Measurements from ENCODE around the gene LRRC49.
A peak's percentile ranks its signal among the peaks of the same experiment; 100 is the strongest.

LRRC49 gene

GRCh38 chr15:71089801-71090200 is 197.2 kb downstream of the LRRC49 start:
- no peak for DNase-seq (ENCODE audit: low spot score)

GRCh38 chr15:71091601-71092000 is 199.0 kb downstream of the LRRC49 start:
- DNase-seq (ENCODE audit: low spot score) = no peak

DNA sequence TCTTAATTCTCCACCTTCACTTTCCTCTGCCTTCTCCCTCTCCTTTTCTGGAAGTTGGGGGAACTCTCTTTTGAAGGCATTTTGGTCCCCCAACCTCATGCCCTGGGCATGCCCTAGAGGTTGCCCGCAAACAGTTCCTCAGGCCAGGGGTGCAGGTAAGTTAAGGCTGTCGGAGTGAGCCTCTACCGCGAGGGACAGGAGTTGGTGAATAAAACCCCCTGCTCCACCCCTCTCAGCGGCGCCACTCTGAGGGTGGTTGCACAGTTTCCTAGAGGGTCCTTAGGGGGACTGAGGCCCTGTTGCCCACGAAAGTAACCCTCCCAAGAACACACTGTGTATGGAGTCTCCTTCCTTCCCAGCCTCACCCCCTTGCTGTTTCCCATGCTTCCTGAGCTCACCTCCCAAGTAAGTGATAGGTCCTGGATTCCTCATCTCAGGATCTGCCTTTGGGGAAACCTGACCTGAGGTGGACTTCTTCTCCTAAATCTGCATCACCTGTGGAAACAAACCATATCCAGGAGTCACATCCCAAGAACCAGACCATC is 199.5 kb downstream of the LRRC49 start:
- no peak for DNase-seq (ENCODE audit: low spot score)

DNA sequence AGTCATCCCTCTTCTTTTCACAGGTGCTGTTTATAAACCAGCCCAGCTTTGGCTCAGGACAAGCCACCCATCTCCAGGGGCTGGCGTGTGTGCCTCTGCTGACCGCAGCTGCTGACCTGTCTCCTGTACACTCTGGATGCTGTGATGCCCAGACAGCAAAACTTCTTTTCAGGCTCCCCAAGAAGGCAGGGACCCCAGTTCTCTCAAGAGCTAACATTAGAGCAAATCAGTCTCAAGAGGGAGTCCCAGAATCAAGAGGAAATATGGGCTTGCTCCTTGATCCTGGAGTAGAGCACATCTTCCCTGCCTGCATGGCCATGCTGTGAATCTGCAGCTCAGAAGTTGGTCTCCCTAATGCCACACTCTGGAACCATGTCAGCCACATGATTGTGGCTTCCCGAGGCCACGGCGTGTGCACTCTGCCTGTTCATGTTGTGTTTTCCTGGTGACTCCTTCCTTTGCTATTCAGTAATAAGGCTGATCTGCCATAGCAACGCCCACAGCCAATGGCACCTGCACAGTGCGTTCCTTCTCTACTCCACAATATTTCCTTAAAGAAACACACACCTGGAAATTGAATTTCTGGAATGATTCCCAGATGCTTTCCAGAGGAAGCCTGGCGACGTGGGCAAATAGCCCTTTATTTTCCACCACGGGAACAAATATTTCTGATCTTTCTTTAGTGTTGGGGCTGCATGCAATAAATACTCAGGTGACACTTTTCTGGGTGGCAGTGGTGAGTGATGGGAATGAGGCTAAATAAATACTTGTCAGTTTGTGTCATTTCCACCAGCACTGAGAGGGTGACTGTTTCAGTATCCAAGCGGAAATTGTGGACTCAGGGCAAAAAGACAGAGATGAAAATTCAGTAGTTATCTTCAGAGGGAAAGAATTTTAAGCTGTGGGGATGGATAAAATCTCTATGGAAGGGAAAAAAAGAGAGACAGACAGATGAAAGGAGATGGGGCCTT is 200.7 kb downstream of the LRRC49 start:
- no peak for DNase-seq (ENCODE audit: low spot score)

GRCh38 chr15:71094137-71094536 is 201.5 kb downstream of the LRRC49 start:
- DNase-seq (ENCODE audit: low spot score) = no peak

GRCh38 chr15:71096676-71097075 is 204.1 kb downstream of the LRRC49 start:
- DNase-seq (ENCODE audit: low spot score) = peak; percentile 49

DNA sequence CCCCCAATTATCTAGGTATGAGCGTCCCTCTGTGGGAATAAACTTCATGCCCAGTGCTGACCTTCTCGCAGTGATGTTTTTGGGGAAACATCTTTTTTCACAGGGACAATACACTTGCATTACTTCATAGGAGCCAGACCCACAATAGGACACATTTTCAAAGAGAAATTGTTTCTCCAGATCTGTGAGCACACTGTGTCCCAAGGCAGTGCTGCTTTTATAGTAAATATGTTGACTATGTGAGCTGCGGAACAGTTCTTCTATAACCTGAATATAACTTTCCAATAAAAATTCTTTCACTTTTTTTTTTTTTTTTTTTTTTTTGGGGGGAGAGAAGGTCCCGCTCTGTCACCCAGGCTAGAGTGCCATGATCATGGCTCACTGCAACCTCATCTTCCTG is 205.3 kb downstream of the LRRC49 start:
- no peak for DNase-seq (ENCODE audit: low spot score)

- DNase-seq (ENCODE audit: low spot score) = no peak
These were observed 206.3 kb downstream of the LRRC49 start for GRCh38 chr15:71098920-71099319.

Measured in SK-N-DZ (cell line).